Measurements from ENCODE around the gene BRD3OS. TPM values are rescaled to one million over a fixed set of nuclear protein-coding genes. Genes with fewer than 3 reads are reported as not detected.
A peak's percentile ranks its signal among the peaks of the same experiment; 100 is the strongest.

BRD3OS gene
- total RNA-seq, 1 experiment from 2014 or later = 16.2 TPM

DNA sequence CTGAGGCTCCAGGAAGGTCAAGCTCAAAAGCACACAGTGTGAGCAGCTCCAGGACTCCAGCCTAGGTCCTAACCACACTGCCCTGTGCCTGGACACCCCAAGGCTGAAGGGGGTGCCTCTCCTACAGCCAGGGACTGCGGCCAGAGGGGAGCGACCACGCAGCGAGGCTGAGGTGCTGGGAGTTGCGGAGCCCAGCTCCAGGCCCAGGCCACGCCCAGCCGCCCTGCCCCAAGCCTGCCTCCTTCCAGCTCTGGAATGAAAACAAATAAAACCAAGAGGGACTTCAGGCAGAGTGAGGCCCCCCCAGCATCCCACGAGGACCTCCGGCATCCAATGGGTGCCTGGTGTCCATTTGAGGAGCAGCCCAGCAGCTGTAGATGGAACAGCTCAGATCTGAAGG is 48.4 kb upstream of the BRD3OS start:
- Mint-ChIP-seq H3K9me3 (no peaks in the 10 kb centered on the region), H3K4me1 (peaks cover 26% of the 10 kb centered on the region), H3K27me3 (ENCODE audit: low read depth) (no peaks in the 10 kb centered on the region), H3K27ac (no peak overlapping the region), H3K36me3 (no peaks in the 10 kb centered on the region), H3K4me3 (no peak overlapping the region)
- DNase-seq (ENCODE audit: low spot score) = peak; percentile 5
- CTCF ChIA-PET = no interaction called here
- TF ChIP-seq GRHL2 (CRISPR knock-in tag; IDR thresholded peaks at IDR 0.05; ENCODE audit: insufficient replicate concordance, severe bottlenecking) (no peak), STAT6 (CRISPR knock-in tag; conservative IDR thresholded peaks at IDR 0.05; ENCODE audit: low read depth) (no peak), JAZF1 (CRISPR knock-in tag; IDR thresholded peaks at IDR 0.05) (no peak), ZNF671 (CRISPR knock-in tag; IDR thresholded peaks at IDR 0.05) (no peak), NFE2L1 (CRISPR knock-in tag; IDR thresholded peaks at IDR 0.05) (no peak), SOX15 (CRISPR knock-in tag; IDR thresholded peaks at IDR 0.05) (no peak), IRF1 (CRISPR knock-in tag; IDR thresholded peaks at IDR 0.05) (no peak), GTF2I (CRISPR knock-in tag; conservative IDR thresholded peaks at IDR 0.05) (no peak), FOXP4 (CRISPR knock-in tag; IDR thresholded peaks at IDR 0.05) (no peak), ZNF121 (CRISPR knock-in tag; IDR thresholded peaks at IDR 0.05) (no peak), CBFB (CRISPR knock-in tag; IDR thresholded peaks at IDR 0.05; ENCODE audit: low read depth) (no peak)
- TF ChIP-seq, protein P1, sequence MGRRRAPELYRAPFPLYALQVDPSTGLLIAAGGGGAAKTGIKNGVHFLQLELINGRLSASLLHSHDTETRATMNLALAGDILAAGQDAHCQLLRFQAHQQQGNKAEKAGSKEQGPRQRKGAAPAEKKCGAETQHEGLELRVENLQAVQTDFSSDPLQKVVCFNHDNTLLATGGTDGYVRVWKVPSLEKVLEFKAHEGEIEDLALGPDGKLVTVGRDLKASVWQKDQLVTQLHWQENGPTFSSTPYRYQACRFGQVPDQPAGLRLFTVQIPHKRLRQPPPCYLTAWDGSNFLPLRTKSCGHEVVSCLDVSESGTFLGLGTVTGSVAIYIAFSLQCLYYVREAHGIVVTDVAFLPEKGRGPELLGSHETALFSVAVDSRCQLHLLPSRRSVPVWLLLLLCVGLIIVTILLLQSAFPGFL (CRISPR knock-in tag; IDR thresholded peaks at IDR 0.05; ENCODE audit: borderline replicate concordance) = no peak
- POLR2A ChIA-PET = no interaction called here
- no peak for ATAC-seq

DNA sequence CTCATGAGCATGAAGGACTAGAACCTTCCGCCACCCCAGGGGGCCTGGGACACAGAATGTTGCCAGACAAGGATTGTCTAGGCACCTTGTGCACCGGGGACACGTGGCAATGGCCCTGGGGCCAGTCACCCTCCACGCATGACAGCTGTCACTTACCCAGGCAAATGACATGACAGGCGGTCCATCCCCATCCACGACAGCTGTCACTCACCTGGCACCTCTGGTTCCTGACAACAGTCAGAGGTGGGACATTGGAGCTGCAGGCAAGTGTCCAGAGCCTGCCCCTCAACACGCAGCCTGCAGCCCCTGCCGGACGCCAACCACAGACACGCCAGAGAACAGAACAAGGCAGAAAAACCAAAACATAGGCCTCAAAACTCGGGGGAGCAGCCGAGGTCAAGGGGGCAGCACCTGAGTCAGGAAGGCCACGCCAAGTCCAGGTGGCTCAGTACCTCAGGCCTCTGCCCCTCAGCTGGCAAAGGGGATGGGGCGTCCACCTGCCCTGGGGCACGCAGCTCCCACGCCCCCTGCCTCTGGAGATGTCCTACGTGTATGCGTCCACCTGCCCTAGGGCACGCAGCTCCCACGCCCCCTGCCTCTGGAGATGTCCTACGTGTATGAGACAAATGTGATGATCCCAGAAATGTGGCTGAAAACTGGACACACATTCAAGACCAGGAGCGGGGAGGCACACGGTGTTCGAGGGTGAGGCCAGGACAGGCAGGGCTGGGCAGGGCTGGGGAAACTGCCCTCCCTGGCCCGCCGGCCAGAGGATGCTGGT is 47.7 kb upstream of the BRD3OS start:
- no peaks in the 10 kb centered on the region for H3K36me3 Mint-ChIP-seq
- no peaks in the 10 kb centered on the region for H3K27me3 Mint-ChIP-seq (ENCODE audit: low read depth)
- POLR2A ChIA-PET = no interaction called here
- CTCF ChIA-PET = no interaction called here
- no peaks in the 10 kb centered on the region for H3K9me3 Mint-ChIP-seq
- no peak for ATAC-seq
- H3K27ac Mint-ChIP-seq = peak overlapping the region; percentile 45; the same call in 1 of the 2 replicates
- peaks cover 19% of the 10 kb centered on the region for H3K4me1 Mint-ChIP-seq
- H3K4me3 Mint-ChIP-seq = no peak overlapping the region
- peak; percentile 9 for DNase-seq (ENCODE audit: low spot score)
- TF ChIP-seq GRHL2 (CRISPR knock-in tag; IDR thresholded peaks at IDR 0.05; ENCODE audit: insufficient replicate concordance, severe bottlenecking) (no peak), CREB1 (CRISPR knock-in tag; IDR thresholded peaks at IDR 0.05) (no peak), ZNF263 (CRISPR knock-in tag; IDR thresholded peaks at IDR 0.05; ENCODE audit: low read depth) (no peak), MXD4 (CRISPR knock-in tag; IDR thresholded peaks at IDR 0.05; ENCODE audit: borderline replicate concordance) (no peak), TP53 (CRISPR knock-in tag; IDR thresholded peaks at IDR 0.05) (no peak), ZNF671 (CRISPR knock-in tag; IDR thresholded peaks at IDR 0.05) (no peak), RELA (CRISPR knock-in tag; IDR thresholded peaks at IDR 0.05; ENCODE audit: borderline replicate concordance) (no peak), FOXK1 (CRISPR knock-in tag; IDR thresholded peaks at IDR 0.05) (no peak), MAX (CRISPR knock-in tag; IDR thresholded peaks at IDR 0.05) (no peak), PRDM15 (CRISPR knock-in tag; IDR thresholded peaks at IDR 0.05) (no peak)
- TF ChIP-seq, protein P1 (CRISPR knock-in tag; IDR thresholded peaks at IDR 0.05; ENCODE audit: borderline replicate concordance) = no peak
- TF ChIP-seq, protein P2, sequence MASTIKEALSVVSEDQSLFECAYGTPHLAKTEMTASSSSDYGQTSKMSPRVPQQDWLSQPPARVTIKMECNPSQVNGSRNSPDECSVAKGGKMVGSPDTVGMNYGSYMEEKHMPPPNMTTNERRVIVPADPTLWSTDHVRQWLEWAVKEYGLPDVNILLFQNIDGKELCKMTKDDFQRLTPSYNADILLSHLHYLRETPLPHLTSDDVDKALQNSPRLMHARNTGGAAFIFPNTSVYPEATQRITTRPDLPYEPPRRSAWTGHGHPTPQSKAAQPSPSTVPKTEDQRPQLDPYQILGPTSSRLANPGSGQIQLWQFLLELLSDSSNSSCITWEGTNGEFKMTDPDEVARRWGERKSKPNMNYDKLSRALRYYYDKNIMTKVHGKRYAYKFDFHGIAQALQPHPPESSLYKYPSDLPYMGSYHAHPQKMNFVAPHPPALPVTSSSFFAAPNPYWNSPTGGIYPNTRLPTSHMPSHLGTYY (CRISPR knock-in tag; IDR thresholded peaks at IDR 0.05) = no peak

Measured in WTC11 (cell line).